GM18505 (cell line): ENCODE data around the gene VASH1.

Experiments used
- ATAC-seq: cut with Tn5 transposase; IDR thresholded peaks from one replicate; pipeline ENCODE4 v1.9.1; 2021; ENCODE audit not compliant: unreplicated experiment
- POLR2A ChIP-seq: IDR thresholded peaks from 4 replicates; pipeline ENCODE4 v1.6.1; 2011; ENCODE audit warnings: borderline replicate concordance; ENCODE audit not compliant: insufficient read depth, insufficient read length; ENCODE audit errors: extremely low read depth

The VASH1 gene

DNA sequence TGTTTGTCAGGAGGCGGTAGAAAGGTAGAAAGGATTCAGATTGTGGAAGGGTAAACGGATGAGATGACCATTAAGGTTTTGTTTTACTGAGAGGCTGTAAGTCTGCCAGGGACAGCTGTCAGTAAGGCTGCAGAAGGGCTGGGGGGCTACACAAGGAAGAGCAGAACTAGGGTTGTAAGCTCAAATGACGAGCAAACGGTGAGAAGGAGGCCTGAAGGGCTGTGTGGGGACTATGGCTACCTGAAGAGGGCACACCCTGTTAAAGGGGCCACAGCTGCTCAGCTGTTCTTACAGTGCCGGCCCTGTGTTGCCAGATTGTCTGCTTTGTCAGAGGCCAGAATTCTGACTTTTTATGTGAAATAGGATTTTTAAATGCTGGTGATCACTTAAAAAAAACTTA, 19.1 kb downstream of the VASH1 start:
- no peak for ATAC-seq
- no peak for TF ChIP-seq POLR2A

DNA sequence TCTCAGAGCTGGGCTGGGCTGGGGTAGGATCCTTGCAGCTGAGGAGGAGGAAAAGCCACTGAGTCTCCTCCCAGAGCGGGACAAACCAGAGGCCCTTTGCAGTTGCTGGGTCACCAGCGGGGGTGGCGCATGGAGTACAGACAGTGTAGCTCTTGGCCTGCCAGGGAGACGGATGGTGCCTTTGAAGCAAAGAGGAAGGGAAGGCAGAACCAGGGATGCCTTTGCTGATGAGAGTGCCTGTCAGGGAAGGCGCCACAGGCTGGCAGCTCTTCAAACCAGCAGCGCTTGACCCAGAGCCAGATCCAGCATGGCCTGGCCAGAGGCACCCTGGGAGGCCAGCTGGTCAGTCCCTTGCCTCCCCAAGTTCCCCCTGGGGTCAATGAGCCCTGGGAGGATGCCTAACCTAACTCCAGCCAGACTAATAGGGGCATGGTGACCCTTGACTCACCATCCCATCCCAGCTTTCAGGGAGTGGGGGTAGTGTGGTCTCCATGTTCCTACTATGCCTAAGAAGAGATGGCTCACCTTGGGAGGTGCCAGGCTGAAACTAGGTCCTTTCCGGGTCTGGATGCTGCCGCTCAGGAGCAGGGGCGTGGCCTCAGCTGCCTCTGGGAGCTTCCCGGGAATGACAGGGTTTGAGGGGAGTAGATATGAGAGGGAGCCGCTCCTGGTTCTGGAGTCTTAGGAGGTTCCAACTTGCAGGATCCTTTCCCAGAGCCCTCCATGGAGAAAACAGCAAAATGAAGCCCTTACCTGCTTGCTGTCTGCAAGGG, 19.8 kb downstream of the VASH1 start:
- no peak for ATAC-seq
- no peak for TF ChIP-seq POLR2A

DNA sequence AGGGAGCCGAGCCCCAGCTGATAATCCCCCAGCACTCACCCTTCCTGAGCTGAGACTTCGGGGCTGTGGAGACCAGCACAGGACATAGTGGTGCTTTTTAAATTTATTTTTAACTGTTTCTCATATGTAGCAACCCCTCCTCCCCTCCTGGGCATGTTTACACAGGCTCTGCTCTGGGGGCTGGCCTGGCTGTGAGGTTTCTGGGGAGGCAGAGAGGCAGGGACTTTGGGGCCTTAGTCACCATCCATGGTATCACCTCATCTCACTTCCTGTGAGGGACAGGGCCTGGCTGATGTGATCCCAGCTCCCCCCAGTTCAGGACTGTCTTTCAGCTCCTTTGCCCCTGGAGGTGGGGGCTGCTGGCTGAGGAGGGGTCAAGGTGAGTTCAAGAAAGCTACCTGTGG, 20.4 kb downstream of the VASH1 start:
- ATAC-seq, result no peak

DNA sequence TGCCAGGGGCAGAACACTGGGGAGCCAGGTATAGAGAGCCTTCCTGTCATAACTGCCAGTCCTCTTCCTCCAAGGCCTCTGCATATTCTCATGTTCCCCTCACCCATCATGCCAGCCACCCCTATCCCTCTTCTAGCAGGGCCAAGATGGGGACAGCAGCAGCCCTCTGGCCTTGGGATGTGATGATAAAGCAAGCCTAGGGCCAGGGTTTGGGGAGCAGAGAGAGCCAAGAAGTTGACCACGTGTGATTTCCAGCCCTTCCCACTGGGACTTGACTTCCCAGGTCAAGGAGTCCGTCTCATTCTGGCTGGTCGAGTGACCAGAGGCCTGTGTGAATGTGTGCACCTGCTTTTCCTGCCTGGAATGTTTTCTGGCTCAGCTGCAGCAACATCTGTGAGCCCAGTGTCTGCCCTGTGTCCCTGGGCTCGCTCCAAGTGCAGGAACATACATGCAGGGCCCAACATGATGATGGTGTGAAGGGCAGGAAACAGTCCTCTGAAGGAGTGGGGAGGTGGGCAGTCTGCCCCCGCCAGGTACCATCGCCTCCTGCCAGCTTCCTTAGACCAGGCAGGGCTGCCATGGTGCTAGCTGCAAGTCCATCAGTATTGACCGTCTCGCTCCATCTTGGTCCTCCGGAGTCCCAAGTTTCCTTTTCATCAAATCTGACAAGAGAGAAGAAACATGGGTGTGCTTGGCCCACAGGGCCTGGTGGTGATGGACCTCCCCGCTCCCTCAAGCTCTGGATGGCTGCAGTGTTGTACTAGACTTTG, 21.0 kb downstream of the VASH1 start:
- no peak for ATAC-seq
- no peak for TF ChIP-seq POLR2A

More for the DNA sequence above, 20.4 kb downstream of the VASH1 start:
- no peak for TF ChIP-seq POLR2A

DNA sequence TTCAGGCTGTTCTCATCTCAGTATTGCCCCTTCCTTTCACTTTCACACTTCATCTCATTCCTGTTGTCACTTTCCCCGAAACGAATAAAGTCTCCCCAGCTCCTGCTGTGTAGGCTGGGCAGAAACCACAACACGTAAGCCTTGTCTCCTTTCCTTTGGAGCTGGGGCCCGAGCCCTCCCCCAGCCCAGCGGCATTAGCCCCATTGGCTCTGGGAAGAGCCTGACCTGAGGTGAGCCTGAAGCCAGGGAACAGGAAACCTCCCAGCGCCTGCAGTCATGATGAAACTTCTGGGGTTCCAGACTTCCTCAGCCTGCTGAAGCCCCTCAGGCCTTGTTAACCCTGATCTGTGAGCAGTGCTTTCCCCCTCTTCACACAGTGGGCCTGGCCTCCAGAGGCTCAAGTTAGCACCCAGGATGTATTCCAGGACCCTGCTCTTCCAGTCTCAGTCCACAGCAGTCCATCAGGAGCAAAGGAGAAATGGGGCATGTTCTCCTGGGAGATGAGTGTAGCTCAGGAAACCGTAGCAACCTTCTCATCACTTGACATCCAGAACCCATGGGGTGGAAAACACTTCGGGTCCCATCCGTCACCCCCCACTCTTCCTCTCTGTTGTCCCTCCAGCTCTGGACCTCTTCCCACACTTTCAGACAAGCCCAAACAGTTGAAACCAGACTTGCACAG, 21.8 kb downstream of the VASH1 start:
- TF ChIP-seq POLR2A, result no peak
- ATAC-seq, result no peak

DNA sequence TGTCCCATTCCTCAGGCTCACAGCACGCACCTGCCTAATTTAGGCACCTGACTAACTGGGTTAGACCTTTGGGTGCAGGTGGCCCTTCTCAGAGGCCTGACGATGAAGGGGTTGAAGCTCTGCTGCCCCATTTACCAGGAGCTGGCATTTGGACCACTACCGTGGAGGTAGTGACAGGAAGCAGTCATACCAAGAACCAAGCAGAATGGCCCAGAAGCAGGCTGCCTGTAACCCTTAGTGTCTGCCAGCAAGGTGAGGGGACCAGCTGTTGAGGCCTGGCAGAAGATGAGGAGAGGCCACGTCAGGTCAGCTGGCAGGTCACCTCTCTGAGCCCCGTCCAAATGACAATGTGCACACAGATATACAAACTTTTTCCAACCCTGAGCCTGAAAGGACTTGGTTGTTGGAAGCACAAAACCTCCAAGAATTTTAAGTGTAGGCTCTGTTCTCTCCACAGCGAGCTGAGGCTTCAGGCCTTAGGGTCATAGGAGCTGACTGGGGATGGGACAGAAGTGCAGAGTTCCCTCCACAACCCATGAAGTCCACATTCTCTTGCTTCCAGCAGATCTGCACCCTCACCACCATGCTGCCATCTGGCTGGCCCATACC, 23.1 kb downstream of the VASH1 start:
- no peak for ATAC-seq
- TF ChIP-seq POLR2A, result no peak

DNA sequence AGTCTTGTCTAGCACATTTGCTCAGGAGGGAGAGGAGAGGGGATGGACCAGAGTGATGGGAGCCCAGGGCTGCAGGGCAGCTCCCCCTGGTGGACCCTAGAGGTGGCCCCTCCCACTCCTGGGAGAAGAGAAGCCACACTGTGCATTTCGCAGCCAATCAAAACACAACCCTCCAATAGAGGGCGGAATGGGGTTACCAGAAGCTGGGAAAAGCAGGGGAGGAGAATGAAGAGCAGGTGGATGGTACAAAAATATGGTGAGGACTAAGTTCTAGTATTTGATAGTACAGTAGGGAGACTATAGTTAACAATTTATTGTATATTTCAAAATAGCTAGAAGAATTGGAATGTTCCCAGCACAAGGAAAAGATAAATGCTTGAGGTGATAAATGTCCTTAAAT, 23.6 kb downstream of the VASH1 start:
- TF ChIP-seq POLR2A, result no peak
- ATAC-seq, result peak; percentile 76

DNA sequence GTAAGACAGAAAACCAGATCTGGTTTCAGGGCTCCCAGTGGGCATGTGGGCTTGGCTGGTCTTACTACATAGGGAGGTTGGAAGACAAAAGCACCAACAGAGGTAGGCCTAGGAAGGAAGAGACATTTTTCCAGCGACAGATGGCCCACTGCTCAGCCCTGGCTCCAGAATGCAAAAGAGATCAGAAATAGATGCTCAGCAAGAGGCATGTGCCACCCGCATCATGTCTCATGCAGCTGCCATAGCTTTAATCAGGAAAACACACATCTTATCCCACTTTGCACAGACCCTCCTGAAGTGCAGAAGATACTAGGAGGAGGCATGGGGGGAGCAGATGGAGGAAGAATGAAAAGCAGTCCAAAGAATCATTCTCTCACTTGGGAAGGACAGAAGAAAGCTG, 25.3 kb downstream of the VASH1 start:
- TF ChIP-seq POLR2A, result no peak
- ATAC-seq, result no peak

DNA sequence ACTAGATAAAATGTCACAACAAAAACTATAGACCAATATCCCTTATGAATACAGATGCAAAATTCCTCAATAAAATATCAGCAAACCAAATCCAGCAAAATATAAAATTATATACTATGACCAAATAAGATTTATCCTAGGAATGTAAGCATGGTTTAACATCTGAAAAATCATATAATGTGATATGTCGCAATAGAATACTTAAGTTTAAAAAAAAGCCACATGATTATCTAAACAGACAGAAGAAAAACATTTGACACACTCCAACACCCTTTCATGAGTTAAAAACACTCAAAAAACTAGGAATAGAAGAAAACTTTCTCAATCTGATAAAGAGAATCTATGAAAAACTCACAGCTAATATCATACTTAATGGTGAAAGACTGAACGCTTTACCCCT, 31.2 kb downstream of the VASH1 start:
- ATAC-seq, result no peak
- no peak for TF ChIP-seq POLR2A

DNA sequence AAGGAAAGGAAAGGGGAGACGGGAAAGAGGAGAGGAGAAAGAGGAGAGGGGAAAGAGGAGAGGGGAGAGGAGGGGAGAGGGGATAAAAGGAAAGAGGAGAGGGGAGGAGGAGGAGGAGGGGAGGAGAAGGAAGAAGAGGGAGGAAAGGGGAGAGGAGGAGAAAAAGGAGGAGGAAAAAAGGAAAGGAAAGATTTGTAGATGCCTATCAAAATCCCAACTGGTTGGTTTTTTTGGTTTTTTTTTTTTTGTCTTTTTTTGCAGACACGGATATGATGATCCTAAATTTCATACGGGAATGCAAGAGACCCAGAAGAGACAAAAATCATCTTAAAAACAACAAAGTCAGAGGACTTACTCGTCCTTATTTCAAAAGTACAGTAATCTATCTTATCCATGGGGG, 32.1 kb downstream of the VASH1 start:
- TF ChIP-seq POLR2A, result no peak
- no peak for ATAC-seq

DNA sequence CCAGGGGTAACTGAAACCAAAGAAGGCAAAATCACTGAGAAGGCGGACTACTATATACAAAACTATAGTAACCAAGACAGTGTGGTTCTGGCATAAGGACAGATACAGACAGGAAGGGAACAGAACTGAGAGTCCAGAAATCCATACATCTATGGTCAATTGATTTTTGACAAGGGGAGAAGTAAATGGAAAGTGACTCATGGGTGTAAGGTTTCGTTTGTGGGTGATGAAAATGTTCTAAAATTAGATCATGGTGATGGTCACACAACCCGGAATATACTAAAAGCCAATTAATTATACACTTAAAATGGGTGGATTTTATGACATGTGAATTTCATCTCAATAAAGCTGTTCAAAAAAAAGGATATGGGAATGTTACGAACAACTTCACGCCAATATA, 32.7 kb downstream of the VASH1 start:
- TF ChIP-seq POLR2A, result no peak
- ATAC-seq, result no peak

DNA sequence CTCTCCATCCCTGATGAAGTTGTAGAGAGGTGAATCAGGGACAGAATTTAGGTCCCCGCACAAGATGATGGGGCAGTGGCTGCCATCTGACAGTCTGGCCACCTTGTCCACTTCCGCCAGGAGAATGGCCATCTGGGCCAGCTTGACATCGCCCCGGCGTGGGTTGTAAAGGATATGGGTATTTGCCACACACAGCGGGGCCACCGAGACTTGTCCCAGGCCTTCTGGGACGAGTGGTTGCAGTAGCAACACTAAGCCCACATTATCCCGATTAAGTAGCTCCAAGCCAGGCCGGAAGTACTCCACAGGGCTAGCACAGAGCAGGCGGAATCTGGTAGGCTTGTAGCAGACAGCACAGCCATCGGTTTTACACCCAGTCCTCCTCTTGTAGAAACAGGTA, 45.2 kb downstream of the VASH1 start:
- TF ChIP-seq POLR2A, result no peak

DNA sequence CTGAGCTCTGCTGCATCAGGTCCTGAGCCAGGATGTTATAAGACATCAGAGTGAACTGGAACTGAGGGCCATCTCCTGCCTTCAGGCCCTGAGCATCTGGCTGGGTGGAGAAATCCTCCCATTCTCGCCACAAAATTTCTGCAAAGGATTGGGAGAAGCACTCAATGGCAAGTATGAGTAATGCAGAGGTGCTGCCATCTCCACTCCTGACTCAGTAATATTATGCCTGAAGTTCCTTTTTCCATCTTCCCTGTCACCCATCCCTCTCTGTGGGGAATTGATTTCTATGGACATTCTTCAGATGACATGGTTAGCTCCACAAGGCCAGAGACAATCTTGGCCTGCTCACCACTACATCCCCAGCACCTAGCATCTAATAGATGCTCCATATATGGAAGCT, 46.7 kb downstream of the VASH1 start:
- TF ChIP-seq POLR2A, result no peak
- no peak for ATAC-seq

More for the DNA sequence above, 45.2 kb downstream of the VASH1 start:
- no peak for ATAC-seq
